HG03135 (cell line): ENCODE measurements around the gene SLC1A2.

Experiments used
- ATAC-seq: cut with Tn5 transposase; IDR thresholded peaks from one replicate; pipeline ENCODE4 v1.9.1; 2021; ENCODE audit warnings: mild to moderate bottlenecking, moderate library complexity; ENCODE audit not compliant: unreplicated experiment

Gene SLC1A2

GRCh38 chr11:35377262-35377661 lies 42.1 kb downstream of the SLC1A2 start:
- no peak for ATAC-seq

- no peak for ATAC-seq
Observed at GRCh38 chr11:35376613-35377012, 42.7 kb downstream of the SLC1A2 start.

DNA sequence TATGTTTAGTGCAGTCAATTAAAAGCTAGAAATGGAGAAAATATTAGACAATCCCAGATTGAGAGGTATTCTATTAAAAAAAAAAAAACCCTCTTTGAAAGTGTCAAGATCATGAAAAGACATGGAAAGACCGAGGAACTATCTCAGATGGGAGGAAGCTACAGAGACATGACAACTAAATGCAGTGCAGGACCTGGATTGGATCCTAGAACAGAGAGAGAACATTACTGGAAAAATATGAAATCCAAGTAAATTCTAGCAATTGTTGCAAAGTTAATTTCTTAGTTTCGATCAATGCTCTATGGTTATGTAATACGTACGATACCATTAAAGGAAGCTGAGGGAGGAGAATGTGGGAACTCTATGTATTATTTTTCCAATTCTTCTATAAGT lies 43.2 kb downstream of the SLC1A2 start:
- no peak for ATAC-seq

GRCh38 chr11:35375332-35376117 lies 43.8 kb downstream of the SLC1A2 start:
- ATAC-seq, result no peak

DNA sequence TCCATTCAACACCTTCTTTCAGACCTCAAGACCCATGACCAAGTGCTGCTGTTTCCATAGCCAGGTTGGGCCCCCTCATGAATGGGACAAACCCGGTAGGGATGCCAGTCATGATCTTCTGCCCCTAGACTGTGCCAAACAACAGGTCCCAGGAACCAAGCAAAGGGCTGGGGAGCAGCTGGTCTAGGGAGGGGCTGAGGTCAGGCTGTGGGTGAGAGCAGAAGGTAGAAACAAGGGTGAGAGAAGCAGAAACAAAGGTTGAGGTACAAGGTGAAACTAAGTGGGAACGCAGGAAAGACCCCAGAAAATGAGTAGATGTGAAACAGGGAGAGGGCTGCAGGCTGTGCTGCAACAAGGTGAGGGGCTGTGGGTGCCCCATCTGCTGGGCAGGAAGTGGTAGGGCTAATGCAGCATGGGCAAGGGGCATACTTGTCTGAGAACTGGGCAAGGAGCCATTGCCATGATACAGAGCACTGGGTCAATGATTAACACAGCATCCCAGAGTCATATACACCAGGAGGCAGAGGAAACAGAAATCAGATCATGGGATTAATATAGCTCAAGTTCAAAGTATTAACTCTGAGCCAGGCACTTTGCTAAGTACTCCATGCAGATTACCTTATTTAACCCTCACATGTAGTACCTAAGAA lies 45.9 kb downstream of the SLC1A2 start:
- no peak for ATAC-seq

- ATAC-seq, result no peak
Observed at GRCh38 chr11:35372565-35373283, 46.6 kb downstream of the SLC1A2 start.

- no peak for ATAC-seq
Observed at GRCh38 chr11:35367491-35367890, 51.9 kb downstream of the SLC1A2 start.

GRCh38 chr11:35366798-35367197 lies 52.6 kb downstream of the SLC1A2 start:
- ATAC-seq, result no peak

DNA sequence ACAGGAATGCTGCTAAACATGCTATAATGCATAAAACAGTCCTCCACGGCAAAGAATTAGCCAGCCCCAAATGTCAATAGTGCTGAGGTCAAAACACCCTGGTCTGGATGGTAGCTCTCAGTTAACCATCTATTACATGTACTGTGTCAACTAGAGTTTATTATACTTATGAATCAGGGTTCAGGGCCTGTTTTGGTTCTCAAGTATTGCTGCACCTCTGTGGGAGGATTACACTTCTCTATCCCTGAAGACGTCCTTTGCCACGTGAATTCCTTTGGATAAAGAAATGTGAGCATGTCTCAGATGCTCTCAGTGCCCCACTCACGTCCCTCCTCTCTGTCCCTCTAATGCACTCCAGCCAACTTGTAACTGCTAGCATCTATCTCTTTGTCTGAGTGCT lies 53.4 kb downstream of the SLC1A2 start:
- ATAC-seq, result no peak

- ATAC-seq, result no peak
Observed at GRCh38 chr11:35365395-35365794, 54.0 kb downstream of the SLC1A2 start.

DNA sequence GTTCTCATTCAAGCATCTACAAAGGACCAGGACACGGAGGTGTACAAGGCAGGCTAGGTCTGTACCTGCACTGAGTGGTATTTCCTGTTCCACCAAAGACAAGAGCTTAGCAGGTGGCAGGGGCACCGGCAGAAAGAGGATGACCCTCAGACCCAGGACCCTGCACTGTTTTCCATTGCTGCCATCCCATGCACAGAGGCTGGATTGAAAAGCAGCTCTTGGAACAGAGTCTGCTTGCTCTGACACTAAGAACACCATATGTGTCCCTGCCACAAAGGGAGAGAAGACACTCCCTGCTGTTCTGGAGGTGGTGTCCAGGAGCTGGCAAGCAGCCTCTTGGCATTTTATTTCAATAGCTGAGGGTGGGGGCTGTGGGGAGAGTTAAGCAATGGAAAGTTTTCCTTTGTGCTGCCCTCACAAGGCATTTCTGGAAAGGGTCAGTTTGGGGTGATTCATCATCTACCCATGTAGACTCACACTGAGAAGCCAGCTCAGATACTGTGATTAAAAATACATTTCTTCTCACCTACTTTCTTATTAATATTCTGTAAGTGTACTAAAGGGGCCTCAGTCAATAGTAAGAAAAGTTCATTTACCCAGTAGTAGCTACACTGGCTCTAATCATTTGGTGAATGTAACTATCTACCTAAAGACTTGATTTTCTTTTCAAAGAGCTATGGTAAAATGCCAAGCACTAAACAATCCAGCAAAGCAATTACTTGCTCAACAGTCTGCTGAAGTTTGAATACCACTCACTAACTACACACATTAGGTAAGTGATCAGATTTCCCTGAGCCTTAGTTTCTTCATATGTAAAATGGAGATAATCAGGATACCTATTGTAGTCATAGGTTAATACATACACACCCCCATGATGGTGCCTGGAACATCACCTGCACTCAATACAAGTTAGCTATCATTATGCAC lies 55.2 kb downstream of the SLC1A2 start:
- no peak for ATAC-seq

DNA sequence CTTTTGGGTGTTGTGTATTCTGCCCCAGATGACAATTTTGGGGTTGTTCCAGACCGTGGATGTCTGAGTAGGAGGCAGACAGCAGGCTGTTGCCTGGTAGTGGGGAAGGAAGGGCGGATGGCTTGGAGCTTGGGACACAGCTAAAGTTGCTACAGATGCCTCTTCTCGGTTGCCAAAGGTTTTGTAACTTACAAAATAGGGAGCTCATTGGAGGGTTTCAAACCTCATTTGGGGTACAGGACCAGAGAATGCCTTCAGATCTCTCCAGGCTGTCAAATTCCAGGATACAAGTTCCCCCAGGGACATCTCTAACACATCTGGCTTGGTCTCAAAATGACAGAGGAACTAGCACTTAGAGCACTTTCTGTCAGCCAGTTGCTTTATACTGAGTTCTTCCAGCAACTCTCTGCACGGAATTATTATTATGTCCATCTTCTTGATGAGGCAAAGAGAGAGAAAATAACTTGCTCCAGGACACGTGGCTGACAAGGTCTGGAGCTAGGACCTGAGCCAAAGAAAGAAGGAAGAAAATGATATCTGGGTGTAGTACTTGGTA lies 56.0 kb downstream of the SLC1A2 start:
- ATAC-seq, result no peak

- ATAC-seq, result no peak
Observed at GRCh38 chr11:35362521-35362980, 56.8 kb downstream of the SLC1A2 start.

GRCh38 chr11:35360055-35360530 lies 59.3 kb downstream of the SLC1A2 start:
- ATAC-seq, result no peak

DNA sequence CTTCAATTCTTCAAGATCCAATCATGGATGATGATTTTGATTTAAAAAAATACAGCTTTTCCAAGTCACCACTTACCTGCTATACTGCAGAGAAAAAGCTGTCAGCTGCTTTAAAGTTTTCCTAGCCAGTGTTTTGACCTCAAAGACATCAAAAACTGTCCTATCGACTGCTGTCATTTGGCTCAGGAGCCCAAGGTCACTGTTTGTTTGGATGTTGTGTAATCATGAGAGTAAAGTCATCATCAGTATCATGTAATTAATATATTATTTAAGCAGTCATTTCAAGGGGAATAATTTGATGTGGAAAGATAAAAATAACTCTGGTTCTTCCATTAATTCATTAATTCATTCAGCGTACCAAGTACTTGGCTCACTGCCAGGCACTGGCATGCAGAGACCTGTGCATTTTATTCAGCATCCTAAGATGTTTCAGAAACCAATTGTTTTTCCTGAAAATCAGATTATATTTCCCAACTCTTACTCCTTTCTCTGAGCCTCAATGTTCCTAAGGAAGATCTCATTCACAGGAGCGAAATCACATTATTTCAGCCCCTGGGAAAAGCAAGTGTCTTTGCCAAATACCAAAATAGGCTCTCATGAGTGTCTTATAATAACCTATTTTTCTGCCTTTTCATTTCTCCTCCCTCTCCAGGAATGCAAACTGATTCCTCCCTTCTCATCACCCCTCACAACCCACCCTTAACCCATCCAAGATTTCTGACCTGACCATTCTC lies 59.9 kb downstream of the SLC1A2 start:
- ATAC-seq, result no peak

GRCh38 chr11:35358391-35358790 lies 61.0 kb downstream of the SLC1A2 start:
- no peak for ATAC-seq

- no peak for ATAC-seq
Observed at GRCh38 chr11:35357923-35358322, 61.4 kb downstream of the SLC1A2 start.

DNA sequence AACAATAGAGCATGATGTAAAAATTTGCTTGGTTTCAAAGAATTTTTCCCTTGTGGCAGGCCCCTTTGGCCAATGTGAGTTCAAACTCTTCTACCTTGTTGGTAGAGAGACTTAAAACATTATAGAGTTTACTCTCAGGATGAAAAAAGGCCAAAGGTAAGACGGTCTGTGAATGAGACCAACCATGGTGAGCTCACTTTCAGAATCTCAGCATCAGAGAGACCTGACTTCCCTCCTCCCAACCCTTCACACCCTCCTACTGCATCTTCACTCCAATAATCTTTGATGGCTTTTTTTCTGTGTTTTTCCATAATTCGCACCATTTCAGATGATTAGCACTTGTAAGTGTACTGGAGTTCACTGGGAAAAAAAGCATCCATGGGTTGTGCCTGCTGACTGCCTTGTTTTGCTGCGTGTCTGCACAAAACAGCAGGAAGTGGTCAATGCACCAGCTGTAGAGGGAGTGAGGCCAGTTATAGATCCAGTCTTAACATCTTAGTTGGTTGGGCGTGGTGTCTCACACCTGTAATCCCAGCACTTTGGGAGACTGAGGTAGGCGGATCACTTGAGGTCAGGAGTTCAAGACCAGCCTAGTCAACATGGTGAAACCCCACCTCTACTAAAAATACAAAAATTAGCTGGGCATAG lies 64.1 kb downstream of the SLC1A2 start:
- ATAC-seq, result no peak

DNA sequence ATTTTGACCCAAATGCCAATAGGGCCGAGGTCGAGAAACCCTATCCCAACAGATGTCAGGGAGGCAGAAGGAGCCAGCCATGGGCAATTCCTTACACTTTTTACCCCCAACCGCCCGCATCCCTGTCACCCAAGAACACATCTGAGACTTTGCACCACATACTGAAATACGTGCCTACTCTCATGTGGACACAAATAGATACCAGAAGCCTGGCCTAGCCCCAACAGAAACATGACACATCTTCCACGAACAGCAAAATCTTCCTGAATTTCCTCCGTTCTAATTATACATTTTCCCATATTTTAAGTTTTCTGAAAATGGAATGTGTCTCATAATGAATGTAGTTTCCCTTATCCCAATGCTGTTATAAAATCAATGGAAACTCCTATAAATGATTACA lies 64.7 kb downstream of the SLC1A2 start:
- no peak for ATAC-seq
